B cell (primary cell): ENCODE data around the gene ZEB2. TPM values are rescaled to one million over a fixed set of nuclear protein-coding genes. Genes with fewer than 3 reads are reported as not detected.

Experiments
- ATAC-seq: fragments of 200-7000 bp; cut with Tn5 transposase; one replicate; pipeline ENCODE4 v1.10.0; 2021; ENCODE audit warnings: low read depth, mild to moderate bottlenecking, moderate number of reproducible peaks, moderate library complexity
- CTCF ChIA-PET: fragments of 350-600 bp; sonication (Branson Sonifier 250); formaldehyde crosslinking; loops from one replicate; lab custom pipeline; 2021; ENCODE audit warnings: antibody characterized with exemption, inconsistent platforms; lab: Charles Lee
- POLR2A ChIA-PET: fragments of 350-600 bp; sonication (Branson Sonifier 250); formaldehyde crosslinking; loops from one replicate; lab custom pipeline; 2021; ENCODE audit warnings: antibody characterized with exemption; lab: Charles Lee
- DNase-seq: peaks from one replicate; pipeline ENCODE4 v3.0.0; 2013
- H2AFZ ChIP-seq: 2 replicates; pipeline ENCODE4 v1.6.1; 2012; ENCODE audit warnings: mild to moderate bottlenecking, low read depth, low read length; ENCODE audit not compliant: insufficient read depth, poor library complexity, severe bottlenecking
- H3K27ac ChIP-seq, 2 donors: 1 replicate in 1 of 2; 2 replicates in 1 of 2; pipeline ENCODE4 v1.5.1; 2012 to 2013; ENCODE audit warnings: low read length in 2 of 2, mild to moderate bottlenecking in 2 of 2, moderate library complexity in 1 of 2
- H3K27me3 ChIP-seq, 4 experiments: fragments of 200-600 bp in 1 of 4; sonication (generic) in 1 of 4; replicated peaks in 1 of 4; 1 replicate in 2 of 4; 2 replicates in 2 of 4; pipeline versions ENCODE4 v1.6.1 to v1.7.0; 2013 to 2016; ENCODE audit warnings: low read length in 3 of 4, mild to moderate bottlenecking in 2 of 4, mixed read lengths in 1 of 4, moderate library complexity in 1 of 4; ENCODE audit not compliant: insufficient read depth in 4 of 4, control insufficient read depth in 3 of 4; ENCODE audit errors: control extremely low read depth in 1 of 4
- H3K36me3 ChIP-seq, 2 experiments: replicated peaks in 1 of 2; 1 replicate in 1 of 2; 2 replicates in 1 of 2; pipeline versions ENCODE4 v1.6.1 to v1.7.1; 2013; ENCODE audit warnings: low read length in 1 of 2; ENCODE audit not compliant: insufficient read depth in 2 of 2, control insufficient read depth in 1 of 2; ENCODE audit errors: control extremely low read depth in 1 of 2, extremely low read depth in 1 of 2
- H3K4me1 ChIP-seq, 2 donors: fragments of 200-600 bp in 1 of 2; sonication (generic) in 1 of 2; 1 replicate in 1 of 2; 2 replicates in 1 of 2; pipeline versions ENCODE4 v1.5.1 to v1.6.1; 2013 to 2017; ENCODE audit warnings: low read length in 2 of 2; ENCODE audit not compliant: control insufficient read depth in 2 of 2, insufficient read depth in 2 of 2
- H3K4me2 ChIP-seq: replicated peaks from 2 replicates; pipeline ENCODE3; 2012; ENCODE audit warnings: mild to moderate bottlenecking, low read depth, low read length; ENCODE audit not compliant: poor library complexity, severe bottlenecking
- H3K4me3 ChIP-seq, 5 experiments: fragments of 200-600 bp in 1 of 5; sonication (generic) in 1 of 5; 1 replicate in 3 of 5; 2 replicates in 2 of 5; pipeline versions ENCODE4 v1.5.1 to v1.7.0; 2011 to 2016; ENCODE audit warnings: low read length in 4 of 5, mild to moderate bottlenecking in 4 of 5, low read depth in 2 of 5, control low read depth in 1 of 5, moderate library complexity in 1 of 5; ENCODE audit not compliant: insufficient read depth in 1 of 5; ENCODE audit errors: control extremely low read depth in 1 of 5, extremely low read depth in 1 of 5
- H3K79me2 ChIP-seq: fragments of 200-600 bp; sonication (generic); one replicate; pipeline ENCODE4 v1.6.0; 2016; ENCODE audit warnings: low read length; ENCODE audit not compliant: control insufficient read depth, insufficient read depth
- H3K9ac ChIP-seq: fragments of 200-600 bp; sonication (generic); 2 replicates; pipeline ENCODE4 v1.6.1; 2017; ENCODE audit warnings: mild to moderate bottlenecking, low read length, moderate library complexity
- H3K9me3 ChIP-seq, 3 donors: one replicate each; pipeline versions ENCODE4 v1.6.1 to v1.7.1; 2013; ENCODE audit warnings: low read length in 2 of 3; ENCODE audit not compliant: control insufficient read depth in 2 of 3, insufficient read depth in 1 of 3; ENCODE audit errors: control extremely low read depth in 1 of 3
- H4K20me1 ChIP-seq: 2 replicates; pipeline ENCODE4 v1.6.0; 2012; ENCODE audit warnings: mild to moderate bottlenecking, low read length; ENCODE audit not compliant: insufficient read depth, control insufficient read depth, poor library complexity, severe bottlenecking
- H3K27ac Mint-ChIP-seq: one replicate; pipeline ENCODE4 v1.8.0; 2021; ENCODE audit warnings: mixed read lengths
- H3K27me3 Mint-ChIP-seq: one replicate; pipeline ENCODE4 v1.8.0; 2021; ENCODE audit warnings: mixed read lengths
- H3K4me1 Mint-ChIP-seq: one replicate; pipeline ENCODE4 v1.8.0; 2021; ENCODE audit warnings: mixed read lengths
- H3K4me3 Mint-ChIP-seq: one replicate; pipeline ENCODE4 v1.8.0; 2021; ENCODE audit warnings: mixed read lengths
- H3K9me3 Mint-ChIP-seq: one replicate; pipeline ENCODE4 v1.8.0; 2022; ENCODE audit warnings: mixed read lengths; ENCODE audit not compliant: insufficient read depth
- EZH2 ChIP-seq: IDR thresholded peaks from 2 replicates; pipeline ENCODE4 v1.6.1; 2012; ENCODE audit warnings: borderline replicate concordance, low read depth, mild to moderate bottlenecking, moderate library complexity, low read length; ENCODE audit not compliant: insufficient read depth, poor library complexity, severe bottlenecking
- WGBS: methylation state at CpG from one replicate; pipeline ENCODE4 v1.1.5; 2013; ENCODE audit warnings: missing lambda C conversion rate; ENCODE audit not compliant: insufficient coverage; 5-methylcytosine and 5-hydroxymethylcytosine counted together
- intact Hi-C: fragments of 100-400 bp; cut with micrococcal nuclease; formaldehyde crosslinking; loops from one replicate; pipeline ENCODE4 v1.10.0; 2022
- polyA plus RNA-seq: library from polyadenylated mRNA; depleted of rRNA; stranded (reverse); fragments of >200 nt; gene quantifications from 2 replicates; pipeline ENCODE4 v1.2.3, GENCODE V29; 2012
- total RNA-seq, 2 donors: library from RNA; stranded (reverse); fragments of 120-200 nt in 1 of 2; gene quantifications; 1 replicate in 1 of 2; 2 replicates in 1 of 2; pipeline versions ENCODE4 v1.2.3 to v1.2.4, GENCODE V29; 2013 to 2022
- TF ChIP-seq, protein P1 (sequence below): fragments of 200-600 bp; IDR thresholded peaks from one replicate; pipeline ENCODE4 v1.8.0; 2022; ENCODE audit warnings: antibody characterized with exemption, mild to moderate bottlenecking

Gene ZEB2
- total and polyA plus RNA-seq, 2 donors (not counting 1 experiment from before 2014, with no cell fraction given), result 56.3 to 217 TPM

DNA sequence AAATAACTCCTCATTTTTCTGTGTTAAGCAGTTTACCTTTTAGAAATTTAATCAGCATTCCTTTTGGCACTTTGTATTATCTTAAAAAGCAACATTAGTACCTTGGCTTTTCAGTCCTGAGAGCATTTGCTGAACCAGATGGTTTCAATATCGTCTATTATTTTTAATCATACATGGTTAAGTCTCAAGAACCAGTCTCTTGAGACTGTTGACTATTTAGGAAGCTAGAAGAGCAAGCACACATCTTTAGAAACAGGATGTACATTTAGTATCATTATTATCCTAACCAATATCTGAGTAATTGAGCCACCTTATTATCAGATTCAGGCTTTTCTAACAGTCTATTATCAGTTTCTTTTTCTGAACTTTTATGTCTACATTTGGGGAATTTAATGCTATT is 28.2 kb upstream of the ZEB2 start:
- no CpG with 5 or more reads among the region's 1 CpG for WGBS
- H3K9me3 Mint-ChIP-seq, result no peaks in the 10 kb centered on the region
- Histone ChIP-seq H3K4me3 (peak overlapping the region in 1 of 5 experiments; percentile 4), H3K27me3 (peaks cover 0 to 32% (median 18%) of the 10 kb centered on the region in 4 experiments), H3K36me3 (no peaks in the 10 kb centered on the region), H3K27ac (no peak overlapping the region), H2AFZ (no peak overlapping the region), H4K20me1 (peaks cover 6% of the 10 kb centered on the region), H3K9me3 (no peaks in the 10 kb centered on the region), H3K4me1 (peaks cover 21 to 26% of the 10 kb centered on the region in 2 donors), H3K4me2 (peak overlapping the region; percentile 53), H3K79me2 (no peaks in the 10 kb centered on the region), H3K9ac (no peak overlapping the region)
- ATAC-seq (no peak), DNase-seq (no peak)
- POLR2A ChIA-PET, result no interaction called here
- H3K27ac Mint-ChIP-seq, result no peak overlapping the region
- H3K27me3 Mint-ChIP-seq, result peaks cover 31% of the 10 kb centered on the region
- H3K4me1 Mint-ChIP-seq, result peaks cover 22% of the 10 kb centered on the region
- CTCF ChIA-PET, result no interaction called here
- intact Hi-C loops, result loop anchor here (2.0 kb wide), 1 partner anchor 29 kb away; no protein-coding TSS in a partner anchor
- TF ChIP-seq EZH2, result no peak
- TF ChIP-seq, protein P1, sequence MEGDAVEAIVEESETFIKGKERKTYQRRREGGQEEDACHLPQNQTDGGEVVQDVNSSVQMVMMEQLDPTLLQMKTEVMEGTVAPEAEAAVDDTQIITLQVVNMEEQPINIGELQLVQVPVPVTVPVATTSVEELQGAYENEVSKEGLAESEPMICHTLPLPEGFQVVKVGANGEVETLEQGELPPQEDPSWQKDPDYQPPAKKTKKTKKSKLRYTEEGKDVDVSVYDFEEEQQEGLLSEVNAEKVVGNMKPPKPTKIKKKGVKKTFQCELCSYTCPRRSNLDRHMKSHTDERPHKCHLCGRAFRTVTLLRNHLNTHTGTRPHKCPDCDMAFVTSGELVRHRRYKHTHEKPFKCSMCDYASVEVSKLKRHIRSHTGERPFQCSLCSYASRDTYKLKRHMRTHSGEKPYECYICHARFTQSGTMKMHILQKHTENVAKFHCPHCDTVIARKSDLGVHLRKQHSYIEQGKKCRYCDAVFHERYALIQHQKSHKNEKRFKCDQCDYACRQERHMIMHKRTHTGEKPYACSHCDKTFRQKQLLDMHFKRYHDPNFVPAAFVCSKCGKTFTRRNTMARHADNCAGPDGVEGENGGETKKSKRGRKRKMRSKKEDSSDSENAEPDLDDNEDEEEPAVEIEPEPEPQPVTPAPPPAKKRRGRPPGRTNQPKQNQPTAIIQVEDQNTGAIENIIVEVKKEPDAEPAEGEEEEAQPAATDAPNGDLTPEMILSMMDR, result no peak
- peak overlapping the region; percentile 56 for H3K4me3 Mint-ChIP-seq

DNA sequence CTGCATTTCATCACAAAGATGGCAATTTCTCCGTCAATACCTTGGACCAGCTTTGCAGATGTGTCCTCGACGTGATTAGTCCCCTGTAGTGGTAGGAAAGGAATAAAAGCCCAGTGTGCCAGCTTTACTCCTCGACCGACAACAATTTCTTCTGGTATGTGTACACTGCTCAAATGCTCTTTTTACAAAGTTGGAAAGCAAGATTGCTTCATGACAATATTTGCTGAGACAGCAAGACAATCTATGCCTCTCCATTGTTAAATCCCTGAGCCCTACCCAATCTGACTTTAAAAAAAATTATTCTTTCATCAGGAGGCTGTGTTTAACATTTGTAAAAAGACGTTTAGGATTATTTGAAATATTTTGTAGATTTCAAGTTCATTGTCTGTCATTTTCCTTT is 27.6 kb upstream of the ZEB2 start:
- H3K9me3 ChIP-seq, result no peaks in the 10 kb centered on the region
- no peak overlapping the region for H3K27ac ChIP-seq
- H3K4me3 Mint-ChIP-seq, result no peak overlapping the region
- ATAC-seq, result no peak
- no peak overlapping the region for H2AFZ ChIP-seq
- peaks cover 0 to 31% (median 18%) of the 10 kb centered on the region in 4 experiments for H3K27me3 ChIP-seq
- no peak overlapping the region for H3K4me3 ChIP-seq
- peak overlapping the region; percentile 53 for H3K4me2 ChIP-seq
- no peak overlapping the region for H3K27ac Mint-ChIP-seq
- no peaks in the 10 kb centered on the region for H3K79me2 ChIP-seq
- peaks cover 21 to 26% of the 10 kb centered on the region in 2 donors for H3K4me1 ChIP-seq
- WGBS, result 90% methylated on average over 2 of the region's 6 CpGs
- POLR2A ChIA-PET, result no interaction called here
- H3K27me3 Mint-ChIP-seq, result peaks cover 31% of the 10 kb centered on the region
- H3K36me3 ChIP-seq, result no peaks in the 10 kb centered on the region
- H3K4me1 Mint-ChIP-seq, result peaks cover 22% of the 10 kb centered on the region
- DNase-seq, result no peak
- peaks cover 6% of the 10 kb centered on the region for H4K20me1 ChIP-seq
- TF ChIP-seq, protein P1, result no peak
- no peak for TF ChIP-seq EZH2
- no peak overlapping the region for H3K9ac ChIP-seq
- no peaks in the 10 kb centered on the region for H3K9me3 Mint-ChIP-seq
- CTCF ChIA-PET, result no interaction called here
- intact Hi-C loops, result no loop called here
